Measurements from ENCODE around the gene SLMAP.
"Not testable (repeated sequence)": the region's sequence is repeated elsewhere in the genome, so short reads cannot be mapped to it uniquely, and the experiment has no call there.

SLMAP gene

GRCh38 chr3:57832900-57833313 lies 76.8 kb downstream of the SLMAP start:
- no peak for DNase-seq

- no peak for DNase-seq
Observed at GRCh38 chr3:57833763-57834162, 77.7 kb downstream of the SLMAP start.

- no peak for DNase-seq
Observed at GRCh38 chr3:57837686-57838085, 81.6 kb downstream of the SLMAP start.

- no peak for DNase-seq
Observed at GRCh38 chr3:57838627-57839026, 82.5 kb downstream of the SLMAP start.

GRCh38 chr3:57840473-57840872 lies 84.4 kb downstream of the SLMAP start:
- no peak for DNase-seq

GRCh38 chr3:57841818-57842217 lies 85.7 kb downstream of the SLMAP start:
- no peak for DNase-seq

GRCh38 chr3:57848177-57848738 lies 92.1 kb downstream of the SLMAP start:
- DNase-seq, result no peak

GRCh38 chr3:57851304-57851703 lies 95.2 kb downstream of the SLMAP start:
- no peak for DNase-seq

- DNase-seq, result no peak
Observed at GRCh38 chr3:57852896-57853295, 96.8 kb downstream of the SLMAP start.

GRCh38 chr3:57855281-57855680 lies 99.2 kb downstream of the SLMAP start:
- no peak for DNase-seq

- DNase-seq, result no peak
Observed at GRCh38 chr3:57855943-57856342, 99.8 kb downstream of the SLMAP start.

GRCh38 chr3:57856675-57857074 lies 100.6 kb downstream of the SLMAP start:
- DNase-seq, result no peak

GRCh38 chr3:57862894-57863293 lies 106.8 kb downstream of the SLMAP start:
- DNase-seq, result no peak

- DNase-seq, result no peak
Observed at GRCh38 chr3:57863380-57863779, 107.3 kb downstream of the SLMAP start.

- no peak for DNase-seq
Observed at GRCh38 chr3:57864853-57865252, 108.7 kb downstream of the SLMAP start.

GRCh38 chr3:57869110-57869509 lies 113.0 kb downstream of the SLMAP start:
- not testable (repeated sequence) for DNase-seq

- DNase-seq, result no peak
Observed at GRCh38 chr3:57872606-57873005, 116.5 kb downstream of the SLMAP start.

- no peak for DNase-seq
Observed at GRCh38 chr3:57876632-57877031, 120.5 kb downstream of the SLMAP start.

- DNase-seq, result no peak
Observed at GRCh38 chr3:57877116-57877515, 121.0 kb downstream of the SLMAP start.

- not testable (repeated sequence) for DNase-seq
Observed at GRCh38 chr3:57884436-57884835, 128.3 kb downstream of the SLMAP start.

- DNase-seq, result no peak
Observed at GRCh38 chr3:57889807-57890206, 133.7 kb downstream of the SLMAP start.

- DNase-seq, result no peak
Observed at GRCh38 chr3:57890874-57891273, 134.8 kb downstream of the SLMAP start.

- no peak for DNase-seq
Observed at GRCh38 chr3:57892423-57892822, 136.3 kb downstream of the SLMAP start.

- no peak for DNase-seq
Observed at GRCh38 chr3:57893156-57893555, 137.0 kb downstream of the SLMAP start.

GRCh38 chr3:57893668-57894067 lies 137.6 kb downstream of the SLMAP start:
- DNase-seq, result no peak

GRCh38 chr3:57896031-57896430 lies 139.9 kb downstream of the SLMAP start:
- no peak for DNase-seq

Measured in stimulated activated CD4-positive, alpha-beta T cell treated with anti-CD3 and anti-CD28 coated beads, Interleukin-4, amount 100 ng/mL, for 4 hours (primary cell).